Heart left ventricle (tissue), 16 donors: Measurements from ENCODE around the gene CD9. TPM values are rescaled to one million over a fixed set of nuclear protein-coding genes. Genes with fewer than 3 reads are reported as not detected.

Experiments used
- ATAC-seq, 4 donors: fragments of 200-7000 bp; cut with Tn5 transposase; one replicate each; pipeline ENCODE4 v1.9.1; 2020 to 2022; ENCODE audit warnings: moderate library complexity in 4 of 4, mild to moderate bottlenecking in 3 of 4, moderate number of reproducible peaks in 1 of 4
- DNase-seq, 5 donors: peaks; one replicate each; pipeline ENCODE4 v3.0.0-alpha.2; 2020
- H3K27ac ChIP-seq, 12 donors: fragments of 200-600 bp; sonication (generic) in 4 of 12; one replicate each; pipeline versions ENCODE4 v1.5.0 to v1.8.0; 2016 to 2022; ENCODE audit warnings: mild to moderate bottlenecking in 2 of 12
- H3K27me3 ChIP-seq, 9 donors: fragments of 200-600 bp; sonication (generic) in 2 of 9; one replicate each; pipeline versions ENCODE4 v1.5.1 to v1.8.0; 2016 to 2022; ENCODE audit warnings: mild to moderate bottlenecking in 3 of 9
- H3K36me3 ChIP-seq, 9 donors: fragments of 200-600 bp; sonication (generic) in 2 of 9; one replicate each; pipeline versions ENCODE4 v1.5.0 to v1.8.0; 2018 to 2022; ENCODE audit warnings: mild to moderate bottlenecking in 2 of 9
- H3K4me1 ChIP-seq, 12 donors: fragments of 200-600 bp; sonication (generic) in 4 of 12; one replicate each; pipeline versions ENCODE4 v1.5.0 to v1.8.0; 2016 to 2022; ENCODE audit warnings: mild to moderate bottlenecking in 3 of 12
- H3K4me3 ChIP-seq, 12 donors: fragments of 200-600 bp; sonication (generic) in 4 of 12; one replicate each; pipeline versions ENCODE4 v1.5.0 to v1.8.0; 2017 to 2022; ENCODE audit warnings: mild to moderate bottlenecking in 9 of 12, moderate library complexity in 4 of 12
- H3K9me3 ChIP-seq, 12 donors: fragments of 200-600 bp; sonication (generic) in 4 of 12; one replicate each; pipeline versions ENCODE4 v1.5.0 to v1.8.0; 2016 to 2022; ENCODE audit warnings: mild to moderate bottlenecking in 1 of 12
- CTCF ChIP-seq, 12 donors: fragments of 200-600 bp; sonication (generic) in 4 of 12; IDR thresholded peaks; one replicate each; pipeline versions ENCODE4 v1.5.0 to v1.8.0; 2018 to 2022; ENCODE audit warnings: antibody characterized with exemption in 12 of 12, mild to moderate bottlenecking in 5 of 12
- POLR2A ChIP-seq, 2 donors: fragments of 450-650 bp; IDR thresholded peaks; one replicate each; pipeline ENCODE4 v1.6.1; 2017; ENCODE audit warnings: antibody characterized with exemption in 2 of 2, mild to moderate bottlenecking in 2 of 2, moderate library complexity in 2 of 2
- WGBS, 4 donors: extraction: QIAGEN DNeasy Blood & Tissue Kit in 2 of 4; methylation state at CpG; one replicate each; pipeline versions ENCODE4 v1.1.5 to v1.1.7; 2013 to 2018; 5-methylcytosine and 5-hydroxymethylcytosine counted together
- intact Hi-C, 10 donors: fragments of 100-400 bp; cut with DNase I; formaldehyde crosslinking; loops; one replicate each; pipeline versions ENCODE4 v1.11.1 to v1.14.2; 2022
- polyA plus RNA-seq, 2 donors: library from polyadenylated mRNA; stranded (reverse); fragments of 200-250 nt; gene quantifications; one replicate each; pipeline ENCODE4 v1.2.3, GENCODE V29; 2013
- total RNA-seq, 9 donors: library from RNA; depleted of rRNA in 2 of 9; stranded (reverse); fragments of >200 nt in 2 of 9; fragmentation: NEBNext Ultra II Directional in 3 of 9; extraction: Animal tissue kit (Norgen Biotek cat#: 25700) in 3 of 9; gene quantifications; one replicate each; pipeline versions ENCODE4 v1.1.0 to v1.2.4, GENCODE V29; 2016 to 2023
- donor health status: ischemic (EF 13 %, LVEDD 7.1; RV severe dilation, severe dysfunction).
- donor health status: healthy with polysubstance abuse.
- donor health status: DM: no; HTN: yes; CAD: no.
- donor health status: DM: no; HTN: no; CAD: no.
- donor health status: ischemic (EF 25% LVEDD 6.9; RV normal size, moderate dysfunction).
- donor health status: ischemic (EF 25% LVEDD 5.7; RV mildly dilated, moderate dysfunction).
- donor health status: healthy.
- donor health status: DM: yes; HTN: yes; CAD: no.
- donor health status: ischemic (EF 35%, LVEDD 5.7; RV mildly dilated, moderate dysfunction).
- donor health status: nonischemic (EF 11% LVEDD 7.7; RV severe dilation, severe dysfunction).
- donor health status: DM: yes; HTN: yes; CAD: no.
- donor health status: PGD.
- donor health status: ischemic (EF 29% LVEDD 5.4; RV normal size, mild dysfunction).
- donor health status: nonischemic (EF 23%, LVEDD 6.1; RV moderate dilation, normal function).

CD9 gene
- total and polyA plus RNA-seq, 11 donors, result 29.9 to 96.1 (median 56.4) TPM

GRCh38 chr12:6282453-6282840 is 82.2 kb downstream of the CD9 start:
- no peak for TF ChIP-seq POLR2A (IDR thresholded peaks at IDR 0.05)
- TF ChIP-seq CTCF (IDR thresholded peaks at IDR 0.05), result no peak
- intact Hi-C loops, result loop anchor here in 7 of 10 donors (5.0 to 10.0 kb wide), 4 partner anchors 220 to 298 kb away; no protein-coding TSS in a partner anchor

GRCh38 chr12:6284273-6284672 is 84.1 kb downstream of the CD9 start:
- no peak overlapping the region for H3K4me3 ChIP-seq
- ATAC-seq (no peak), DNase-seq (no peak)
- H3K4me1 ChIP-seq, result peaks cover 0 to 19% (median 13%) of the 10 kb centered on the region in 12 donors
- TF ChIP-seq CTCF (IDR thresholded peaks at IDR 0.05) (no peak), POLR2A (IDR thresholded peaks at IDR 0.05) (no peak)
- no peak overlapping the region for H3K27ac ChIP-seq
- no peaks in the 10 kb centered on the region for H3K27me3 ChIP-seq
- no peaks in the 10 kb centered on the region for H3K9me3 ChIP-seq
- WGBS, 4 donors, result 89 to 93% (median 91%) methylated on average over 12 of the region's 12 CpGs
- intact Hi-C loops, result loop anchor here in 9 of 10 donors (2.0 to 10.0 kb wide), 8 partner anchors 89 to 299 kb away; no protein-coding TSS in a partner anchor
- no peaks in the 10 kb centered on the region for H3K36me3 ChIP-seq

More at GRCh38 chr12:6282453-6282840, 82.2 kb downstream of the CD9 start:
- H3K27ac ChIP-seq, result no peak overlapping the region
- no peak for DNase-seq
- H3K4me1 ChIP-seq, result peaks cover 0 to 32% (median 27%) of the 10 kb centered on the region in 12 donors
- no peak for ATAC-seq
- H3K9me3 ChIP-seq, result no peaks in the 10 kb centered on the region
- no peaks in the 10 kb centered on the region for H3K36me3 ChIP-seq
- WGBS, 4 donors, result 93 to 96% (median 95%) methylated on average over 4 of the region's 4 CpGs
- no peak overlapping the region for H3K4me3 ChIP-seq
- no peaks in the 10 kb centered on the region for H3K27me3 ChIP-seq

GRCh38 chr12:6285063-6285477 is 84.9 kb downstream of the CD9 start:
- DNase-seq, result peak in 2 of 5 donors; percentile 69 to 74
- peak; percentile 65 to 87 (median 80) for ATAC-seq
- 1 to 6% (median 1%) methylated on average over 8 of the region's 8 CpGs for WGBS, 4 donors
- TF ChIP-seq POLR2A (IDR thresholded peaks at IDR 0.05) (no peak), CTCF (IDR thresholded peaks at IDR 0.05) (peak; percentile 86 to 98 (median 92))
- no peaks in the 10 kb centered on the region for H3K36me3 ChIP-seq
- H3K27me3 ChIP-seq, result no peaks in the 10 kb centered on the region
- intact Hi-C loops, result loop anchor here in 9 of 10 donors (1.0 to 10.0 kb wide), 8 partner anchors 90 to 300 kb away; no protein-coding TSS in a partner anchor
- H3K4me3 ChIP-seq, result no peak overlapping the region
- no peak overlapping the region for H3K27ac ChIP-seq
- H3K9me3 ChIP-seq, result no peaks in the 10 kb centered on the region
- peaks cover 0 to 11% (median 5%) of the 10 kb centered on the region in 12 donors for H3K4me1 ChIP-seq

- no peak overlapping the region for H3K4me3 ChIP-seq
- 20 to 63% (median 44%) methylated on average over 1 of the region's 1 CpG for WGBS, 4 donors
- intact Hi-C loops, result loop anchor here in 9 of 10 donors (1.0 to 10.0 kb wide), 8 partner anchors 91 to 301 kb away; no protein-coding TSS in a partner anchor
- H3K9me3 ChIP-seq, result no peaks in the 10 kb centered on the region
- DNase-seq, result no peak
- no peaks in the 10 kb centered on the region for H3K27me3 ChIP-seq
- no peak overlapping the region for H3K27ac ChIP-seq
- ATAC-seq, result no peak
- TF ChIP-seq CTCF (IDR thresholded peaks at IDR 0.05) (no peak), POLR2A (IDR thresholded peaks at IDR 0.05) (no peak)
- peaks cover 0 to 7% (median 1%) of the 10 kb centered on the region in 12 donors for H3K4me1 ChIP-seq
- H3K36me3 ChIP-seq, result no peaks in the 10 kb centered on the region
Observed at GRCh38 chr12:6285532-6286306, 85.5 kb downstream of the CD9 start.
